Ovary (tissue), 10 donors: ENCODE results near the gene DAZAP2. TPM values are rescaled to one million over a fixed set of nuclear protein-coding genes. Genes with fewer than 3 reads are reported as not detected.
A peak's percentile ranks its signal among the peaks of the same experiment; 100 is the strongest.

Experiments used
- DNase-seq, 5 donors: peaks; one replicate each; pipeline ENCODE4 v3.0.0-alpha.2; 2019 to 2020
- H3K27ac ChIP-seq, 2 donors: fragments of 200-600 bp; one replicate each; pipeline versions ENCODE4 v1.5.1 to v1.8.0; 2019 to 2022
- H3K27me3 ChIP-seq: fragments of 200-600 bp; one replicate; pipeline ENCODE4 v1.8.0; 2022
- H3K36me3 ChIP-seq: fragments of 200-600 bp; sonication (generic); one replicate; pipeline ENCODE4 v1.5.1; 2019
- H3K4me1 ChIP-seq: one replicate; pipeline ENCODE4 v1.8.1; 2013; ENCODE audit warnings: mild to moderate bottlenecking, moderate library complexity; ENCODE audit not compliant: insufficient read depth
- H3K4me3 ChIP-seq: fragments of 200-600 bp; sonication (generic); one replicate; pipeline ENCODE4 v1.5.1; 2017
- H3K9me3 ChIP-seq, 2 donors: fragments of 200-600 bp in 1 of 2; sonication (generic) in 1 of 2; one replicate each; pipeline versions ENCODE4 v1.5.1 to v1.8.1; 2013 to 2019; ENCODE audit warnings: mild to moderate bottlenecking in 1 of 2, moderate library complexity in 1 of 2
- EP300 ChIP-seq: sonication (generic); formaldehyde crosslinking; IDR thresholded peaks from one replicate; pipeline ENCODE4 v1.6.1; 2017; ENCODE audit warnings: antibody characterized with exemption
- POLR2A ChIP-seq: fragments of 450-650 bp; IDR thresholded peaks from one replicate; pipeline ENCODE4 v1.6.1; 2017; ENCODE audit warnings: antibody characterized with exemption, mild to moderate bottlenecking, moderate library complexity
- WGBS, 3 donors: extraction: QIAGEN DNeasy Blood & Tissue Kit in 1 of 3; methylation state at CpG; one replicate each; pipeline versions ENCODE4 v1.1.5 to v1.1.7; 2013 to 2017; 5-methylcytosine and 5-hydroxymethylcytosine counted together
- intact Hi-C, 4 donors: fragments of 100-400 bp; cut with DNase I; formaldehyde crosslinking; loops; one replicate each; pipeline versions ENCODE4 v1.11.0 to v1.15.1; 2022 to 2023
- long read RNA-seq, 3 donors: library from polyadenylated mRNA in 2 of 3; unstranded in 2 of 3; transcript quantifications; one replicate each; pipeline ENCODE4 v2.0.0 and lab custom pipeline, GENCODE V29; 2021 to 2026
- polyA plus RNA-seq, 2 donors: library from polyadenylated mRNA; stranded (reverse); fragments of 200-250 nt in 1 of 2; fragments of 350-450 nt in 1 of 2; fragmentation: Illumina TruSeq in 1 of 2; extraction: RNeasy Lipid Tissue Mini Kit (QIAGEN cat#74804) in 1 of 2; gene quantifications; one replicate each; pipeline ENCODE4 v1.2.3, GENCODE V29; 2013 to 2014
- total RNA-seq, 7 donors: library from RNA; depleted of rRNA in 2 of 7; stranded (reverse); fragments of >200 nt in 2 of 7; fragmentation: NEBNext Ultra II Directional in 3 of 7; extraction: Animal tissue kit (Norgen Biotek cat#: 25700) in 3 of 7; gene quantifications; one replicate each; pipeline versions ENCODE4 v1.1.0 to v1.2.4, GENCODE V29; 2016 to 2023
- TF ChIP-seq, protein P1 (sequence below), 3 donors: fragments of 450-650 bp in 2 of 3; fragments of 200-600 bp in 1 of 3; IDR thresholded peaks; one replicate each; pipeline versions ENCODE4 v1.5.1 to v1.8.0; 2016 to 2022; ENCODE audit warnings: antibody characterized with exemption in 3 of 3, mild to moderate bottlenecking in 1 of 3
- donor health status: DM: no; HTN: no; CAD: no; lungs with moderate emphysema.
- donor health status: DM: no; HTN: no; CAD: no.
- donor health status: Bipolar disorder and iron deficiency.
- donor health status: DM: yes; HTN: yes; CAD: no.
- donor health status: DM: no; HTN: no; CAD: no.
- donor health status: DM: yes; HTN: yes; CAD: no.

The DAZAP2 gene, protein sequence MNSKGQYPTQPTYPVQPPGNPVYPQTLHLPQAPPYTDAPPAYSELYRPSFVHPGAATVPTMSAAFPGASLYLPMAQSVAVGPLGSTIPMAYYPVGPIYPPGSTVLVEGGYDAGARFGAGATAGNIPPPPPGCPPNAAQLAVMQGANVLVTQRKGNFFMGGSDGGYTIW
- total RNA-seq, result 100 to 1,000 TPM; 123 to 254 (median 140) TPM
- polyA plus RNA-seq, result 100 to 1,000 TPM; 277 to 323 TPM
- long read RNA-seq, donor 1, transcript DAZAP2-206 (2 exons, 598 nt), result minor isoform, 15 of 759 reads
- long read RNA-seq, donor 1, transcript DAZAP2-201 (4 exons, 2,598 nt), result major isoform, 663 of 759 reads
- long read RNA-seq, donor 1, transcript DAZAP2-202 (4 exons, 1,117 nt), result minor isoform, 7 of 759 reads
- long read RNA-seq, donor 1, transcript DAZAP2-214 (2 exons, 3,664 nt), result minor isoform, 11 of 759 reads
- long read RNA-seq, donor 1, partial matches to known transcripts, result 47 of 759 reads
- long read RNA-seq, donor 1, other reads (novel, unspliced or antisense), result 12 of 759 reads
- long read RNA-seq, donor 2, transcript DAZAP2-201 (4 exons, 2,598 nt), result major isoform, 37 of 114 reads
- long read RNA-seq, donor 2, transcript DAZAP2-214 (2 exons, 3,664 nt), result minor isoform, 13 of 114 reads
- long read RNA-seq, donor 2, partial matches to known transcripts, result 31 of 114 reads
- long read RNA-seq, donor 2, other reads (novel, unspliced or antisense), result 32 of 114 reads
- long read RNA-seq, donor 3, transcript DAZAP2-206 (2 exons, 598 nt), result minor isoform, 5 of 369 reads
- long read RNA-seq, donor 3, transcript DAZAP2-214 (2 exons, 3,664 nt), result minor isoform, 13 of 369 reads
- long read RNA-seq, donor 3, transcript DAZAP2-201 (4 exons, 2,598 nt), result major isoform, 319 of 369 reads
- long read RNA-seq, donor 3, transcript DAZAP2-202 (4 exons, 1,117 nt), result minor isoform, 5 of 369 reads
- long read RNA-seq, donor 3, partial matches to known transcripts, result 17 of 369 reads
- long read RNA-seq, donor 3, other reads (novel, unspliced or antisense), result 10 of 369 reads

DNA sequence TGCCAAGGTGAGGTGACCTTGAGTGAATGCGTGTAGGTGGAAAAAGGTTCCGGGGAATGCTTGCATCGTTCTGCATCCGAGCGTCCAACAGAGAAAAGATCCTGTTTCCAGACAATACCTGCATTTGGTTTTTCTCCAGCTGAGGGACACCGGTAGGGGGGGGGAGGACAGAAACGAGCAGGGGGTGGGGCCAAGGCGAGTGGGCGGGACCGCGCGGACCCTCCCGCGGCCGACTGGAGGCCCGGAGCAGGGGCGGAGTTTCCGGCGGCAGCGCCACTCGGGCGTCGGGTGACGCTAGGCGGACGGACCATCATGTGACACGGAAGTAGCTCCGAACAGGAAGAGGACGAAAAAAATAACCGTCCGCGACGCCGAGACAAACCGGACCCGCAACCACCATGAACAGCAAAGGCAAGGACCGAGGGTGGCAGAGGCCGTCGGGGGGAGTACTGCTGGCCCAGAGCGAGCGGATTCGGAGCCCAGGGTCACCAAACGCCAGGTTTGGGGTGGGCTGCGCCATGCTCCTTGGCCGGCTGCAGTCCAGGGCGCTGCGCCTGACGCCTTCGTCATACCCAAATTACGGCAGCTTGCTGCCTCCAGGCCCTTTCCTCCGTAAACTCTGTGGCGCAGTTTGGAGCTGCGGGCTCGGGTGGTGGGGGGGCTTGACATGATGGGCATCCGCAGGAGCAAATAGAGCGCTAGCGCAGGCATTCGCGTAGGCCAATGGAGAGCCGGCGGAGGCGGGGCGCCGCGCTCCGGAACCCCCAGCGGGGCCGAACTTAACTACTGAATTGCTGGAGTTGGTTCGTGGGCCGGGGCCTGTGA lies at the start of gene DAZAP2:
Gene DAZAP2, plus strand, starts transcription at position 317 of the 825 bp plus-strand sequence. Its CDS starts 82 bp downstream, at position 399.
- Histone ChIP-seq H3K9me3 (no peaks in the 10 kb centered on the region), H3K27me3 (no peaks in the 10 kb centered on the region), H3K4me3 (peak within 1 kb of the TSS; percentile 88), H3K27ac (peak within 1 kb of the TSS; percentile 78 to 96), H3K36me3 (no peaks in the 10 kb centered on the region), H3K4me1 (peaks cover 4% of the 10 kb centered on the region)
- TF ChIP-seq, protein P1, sequence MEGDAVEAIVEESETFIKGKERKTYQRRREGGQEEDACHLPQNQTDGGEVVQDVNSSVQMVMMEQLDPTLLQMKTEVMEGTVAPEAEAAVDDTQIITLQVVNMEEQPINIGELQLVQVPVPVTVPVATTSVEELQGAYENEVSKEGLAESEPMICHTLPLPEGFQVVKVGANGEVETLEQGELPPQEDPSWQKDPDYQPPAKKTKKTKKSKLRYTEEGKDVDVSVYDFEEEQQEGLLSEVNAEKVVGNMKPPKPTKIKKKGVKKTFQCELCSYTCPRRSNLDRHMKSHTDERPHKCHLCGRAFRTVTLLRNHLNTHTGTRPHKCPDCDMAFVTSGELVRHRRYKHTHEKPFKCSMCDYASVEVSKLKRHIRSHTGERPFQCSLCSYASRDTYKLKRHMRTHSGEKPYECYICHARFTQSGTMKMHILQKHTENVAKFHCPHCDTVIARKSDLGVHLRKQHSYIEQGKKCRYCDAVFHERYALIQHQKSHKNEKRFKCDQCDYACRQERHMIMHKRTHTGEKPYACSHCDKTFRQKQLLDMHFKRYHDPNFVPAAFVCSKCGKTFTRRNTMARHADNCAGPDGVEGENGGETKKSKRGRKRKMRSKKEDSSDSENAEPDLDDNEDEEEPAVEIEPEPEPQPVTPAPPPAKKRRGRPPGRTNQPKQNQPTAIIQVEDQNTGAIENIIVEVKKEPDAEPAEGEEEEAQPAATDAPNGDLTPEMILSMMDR (IDR thresholded peaks at IDR 0.05), result peak in 2 of 3 donors; percentile 10 to 37
- TF ChIP-seq EP300 (no peak), POLR2A (peak; percentile 96)
- intact Hi-C loops, result loop anchor here in 1 of 4 donors (5.0 kb wide), 1 partner anchor 66 kb away; the partner anchor contains the start of gene TFCP2
- 0 to 1% (median 0%) methylated on average over 56 to 70 of the region's 70 CpGs for WGBS, 3 donors
- DNase-seq, result peak; percentile 95 to 97 (median 96)

DNA sequence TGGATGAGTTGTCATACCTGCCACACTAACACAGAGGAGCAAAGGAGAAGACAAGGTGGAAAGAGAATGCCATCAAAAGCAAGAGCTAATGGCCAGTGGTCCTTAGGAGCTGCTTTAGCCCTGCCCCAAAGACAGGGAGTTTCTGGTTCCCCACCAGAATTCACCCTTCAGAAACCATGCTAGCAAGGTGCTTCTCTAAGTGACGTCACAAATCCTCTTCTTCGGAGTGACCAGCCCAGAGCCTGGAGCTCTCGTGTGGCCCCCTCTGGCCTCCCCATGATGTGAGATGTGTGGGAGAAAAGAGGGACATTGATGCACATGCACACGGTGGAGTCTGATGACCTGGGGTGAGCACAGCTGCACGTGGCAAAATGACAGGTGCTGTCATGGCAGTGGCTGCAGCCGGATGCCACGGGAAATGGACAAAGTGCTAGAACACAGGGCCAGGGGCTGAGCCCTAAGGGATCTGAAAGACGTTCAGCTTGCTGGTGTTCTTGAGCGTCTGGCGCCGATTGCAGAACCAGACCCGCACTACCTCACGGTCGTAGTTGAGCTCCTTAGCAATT lies 48.8 kb upstream of the DAZAP2 start:
- 83 to 88% (median 84%) methylated on average over 14 of the region's 14 CpGs for WGBS, 3 donors
- Histone ChIP-seq H3K27me3 (no peaks in the 10 kb centered on the region), H3K4me3 (no peak overlapping the region), H3K36me3 (no peaks in the 10 kb centered on the region), H3K9me3 (no peaks in the 10 kb centered on the region), H3K27ac (no peak overlapping the region), H3K4me1 (no peaks in the 10 kb centered on the region)
- DNase-seq, result peak in 1 of 5 donors; percentile 19
- TF ChIP-seq, protein P1 (IDR thresholded peaks at IDR 0.05), result no peak
- TF ChIP-seq POLR2A (no peak), EP300 (no peak)
- intact Hi-C loops, result no loop called here

DNA sequence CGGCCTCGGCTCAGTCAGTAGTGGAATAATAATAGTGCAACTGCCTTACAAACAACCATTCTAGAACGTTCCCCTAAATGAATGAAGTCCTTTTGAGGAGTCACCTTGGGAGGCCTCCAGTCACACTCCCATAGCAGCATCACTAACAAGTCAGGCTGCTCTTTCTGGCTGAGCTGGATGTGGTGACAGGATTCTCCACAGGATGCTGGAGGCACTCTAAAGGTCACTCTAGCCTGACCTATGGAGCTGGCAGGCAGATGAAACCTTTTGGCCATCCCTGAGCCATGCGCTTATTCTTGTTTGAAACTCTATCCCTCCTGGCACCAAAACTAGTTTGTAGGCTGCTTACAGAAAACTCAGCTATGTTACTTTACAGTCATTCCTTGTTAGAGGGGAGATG lies 47.8 kb upstream of the DAZAP2 start:
- H3K27ac ChIP-seq, result no peak overlapping the region
- no peaks in the 10 kb centered on the region for H3K9me3 ChIP-seq
- no peak for DNase-seq
- no peak overlapping the region for H3K4me3 ChIP-seq
- WGBS, 3 donors, result 85 to 92% (median 88%) methylated on average over 4 of the region's 4 CpGs
- H3K36me3 ChIP-seq, result no peaks in the 10 kb centered on the region
- TF ChIP-seq EP300 (no peak), POLR2A (no peak)
- TF ChIP-seq, protein P1 (IDR thresholded peaks at IDR 0.05), result no peak
- no peaks in the 10 kb centered on the region for H3K4me1 ChIP-seq
- H3K27me3 ChIP-seq, result no peaks in the 10 kb centered on the region
- intact Hi-C loops, result no loop called here
